Subcutaneous adipose tissue (tissue), 4 donors: ENCODE measurements around the gene NDUFA8. TPM values are rescaled to one million over a fixed set of nuclear protein-coding genes. Genes with fewer than 3 reads are reported as not detected.

Experiments
- total RNA-seq, 4 donors: library from RNA; depleted of rRNA; stranded (reverse); fragments of >200 nt; gene quantifications; one replicate each; pipeline ENCODE4 v1.1.0, GENCODE V29; 2016
- TF ChIP-seq, protein P1 (sequence below): fragments of 450-650 bp; IDR thresholded peaks from one replicate; pipeline ENCODE4 v1.5.1; 2016; ENCODE audit warnings: low read depth, mild to moderate bottlenecking, control low read depth, antibody characterized with exemption, moderate library complexity

Gene NDUFA8
- total RNA-seq, 4 donors from 2014 or later, result 24.5 to 53.0 (median 28.7) TPM

DNA sequence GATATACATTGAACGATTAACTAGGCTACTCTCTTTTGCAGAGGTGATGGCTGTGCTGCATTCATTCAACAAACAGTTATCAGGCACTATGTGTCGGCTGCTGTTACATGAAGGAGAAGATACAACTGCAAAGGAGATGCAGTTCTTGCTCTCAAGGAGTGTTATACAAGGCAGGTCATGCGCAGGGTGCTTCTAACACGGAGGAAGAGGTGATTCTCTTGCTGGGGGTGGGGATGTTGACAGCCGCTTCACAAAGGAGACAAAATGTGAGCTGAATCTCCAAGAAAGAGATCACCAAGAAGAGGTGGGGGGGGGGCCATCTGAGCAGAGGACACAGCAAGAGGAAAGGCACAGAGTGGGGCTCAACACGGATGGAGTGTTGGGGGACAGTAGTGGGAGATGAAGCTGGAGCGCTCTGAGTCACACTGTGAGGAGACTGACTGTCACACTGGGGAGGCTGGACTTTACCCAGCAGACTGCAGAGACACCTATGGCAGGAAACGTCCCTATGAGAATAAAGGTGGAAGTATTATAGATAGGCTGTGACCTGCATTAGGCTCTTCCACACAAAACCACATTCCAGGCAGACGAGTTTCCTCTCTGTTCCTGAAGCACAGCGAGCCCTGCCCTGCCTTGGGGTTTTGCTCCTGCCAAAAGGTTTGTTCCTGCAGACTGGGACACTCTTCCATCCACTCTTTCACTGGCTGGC is 20.9 kb downstream of the NDUFA8 start:
- TF ChIP-seq, protein P1, sequence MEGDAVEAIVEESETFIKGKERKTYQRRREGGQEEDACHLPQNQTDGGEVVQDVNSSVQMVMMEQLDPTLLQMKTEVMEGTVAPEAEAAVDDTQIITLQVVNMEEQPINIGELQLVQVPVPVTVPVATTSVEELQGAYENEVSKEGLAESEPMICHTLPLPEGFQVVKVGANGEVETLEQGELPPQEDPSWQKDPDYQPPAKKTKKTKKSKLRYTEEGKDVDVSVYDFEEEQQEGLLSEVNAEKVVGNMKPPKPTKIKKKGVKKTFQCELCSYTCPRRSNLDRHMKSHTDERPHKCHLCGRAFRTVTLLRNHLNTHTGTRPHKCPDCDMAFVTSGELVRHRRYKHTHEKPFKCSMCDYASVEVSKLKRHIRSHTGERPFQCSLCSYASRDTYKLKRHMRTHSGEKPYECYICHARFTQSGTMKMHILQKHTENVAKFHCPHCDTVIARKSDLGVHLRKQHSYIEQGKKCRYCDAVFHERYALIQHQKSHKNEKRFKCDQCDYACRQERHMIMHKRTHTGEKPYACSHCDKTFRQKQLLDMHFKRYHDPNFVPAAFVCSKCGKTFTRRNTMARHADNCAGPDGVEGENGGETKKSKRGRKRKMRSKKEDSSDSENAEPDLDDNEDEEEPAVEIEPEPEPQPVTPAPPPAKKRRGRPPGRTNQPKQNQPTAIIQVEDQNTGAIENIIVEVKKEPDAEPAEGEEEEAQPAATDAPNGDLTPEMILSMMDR, result no peak

DNA sequence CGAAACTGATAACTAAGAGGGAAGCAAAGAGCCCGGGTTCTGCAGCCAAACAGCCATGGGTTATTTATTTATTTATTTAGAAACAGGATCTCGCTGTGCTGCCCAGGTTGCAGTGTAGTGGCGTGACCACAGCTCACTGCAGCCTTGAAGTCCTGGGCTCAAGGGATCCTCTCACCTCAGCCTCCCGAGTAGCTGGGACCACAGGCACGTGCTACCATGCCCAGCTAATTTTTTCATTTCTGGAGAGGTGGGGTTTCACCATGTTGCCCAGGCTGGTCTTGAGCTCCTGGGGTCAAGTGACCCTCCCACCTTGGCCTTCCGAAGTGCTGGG is 24.1 kb downstream of the NDUFA8 start:
- TF ChIP-seq, protein P1, result no peak

GRCh38 chr9:122134822-122135528 is 24.6 kb downstream of the NDUFA8 start:
- TF ChIP-seq, protein P1, result no peak

- TF ChIP-seq, protein P1, result no peak
Measured at GRCh38 chr9:122133984-122134535, 25.5 kb downstream of the NDUFA8 start.

- TF ChIP-seq, protein P1, result no peak
Measured at GRCh38 chr9:122133263-122133983, 26.2 kb downstream of the NDUFA8 start.

DNA sequence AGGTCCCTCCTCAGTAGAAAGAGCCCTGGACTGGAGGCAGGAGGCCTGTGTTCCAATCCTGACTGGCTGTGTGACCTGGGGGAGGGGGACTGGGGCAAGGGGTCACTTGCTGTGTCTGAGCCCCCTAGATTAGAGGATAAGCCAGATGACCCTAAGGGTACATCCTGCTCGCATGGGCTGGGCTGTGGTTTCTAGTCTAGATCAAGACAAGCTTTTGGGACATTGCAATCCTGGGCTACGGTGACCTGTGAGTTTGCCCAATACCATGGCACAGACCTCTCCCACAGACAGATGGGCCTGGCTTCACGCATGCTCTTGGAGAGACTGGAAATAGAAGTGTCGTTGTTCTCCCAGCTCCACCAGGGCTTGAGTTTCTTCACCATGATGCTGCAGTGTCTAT is 27.0 kb downstream of the NDUFA8 start:
- TF ChIP-seq, protein P1, result no peak
